ACC112 (cell line): ENCODE results near the gene LRP5.
"Not testable (repeated sequence)": the region's sequence is repeated elsewhere in the genome, so short reads cannot be mapped to it uniquely, and the experiment has no call there.

Experiments
- H2AFZ ChIP-seq: fragments of 200-600 bp; sonication (generic); one replicate; pipeline ENCODE4 v1.6.0; 2017; ENCODE audit warnings: antibody characterized with exemption, low read length; ENCODE audit not compliant: unreplicated experiment
- H3K27ac ChIP-seq: fragments of 200-600 bp; sonication (generic); 2 replicates; pipeline ENCODE4 v1.5.1; 2014; ENCODE audit warnings: low read depth, mild to moderate bottlenecking, antibody characterized with exemption, low read length, moderate library complexity
- H3K27me3 ChIP-seq: fragments of 200-600 bp; sonication (generic); 2 replicates; pipeline ENCODE4 v1.6.1; 2014; ENCODE audit warnings: mild to moderate bottlenecking, antibody characterized with exemption, low read length, moderate library complexity, mixed read lengths; ENCODE audit not compliant: insufficient read depth
- H3K36me3 ChIP-seq: fragments of 200-600 bp; sonication (generic); 2 replicates; pipeline ENCODE4 v1.6.1; 2016; ENCODE audit warnings: mild to moderate bottlenecking, antibody characterized with exemption, low read length, moderate library complexity, mixed read lengths; ENCODE audit not compliant: insufficient read depth
- H3K4me1 ChIP-seq: fragments of 200-600 bp; sonication (generic); one replicate; pipeline ENCODE4 v1.6.1; 2016; ENCODE audit warnings: low read length, mixed read lengths; ENCODE audit not compliant: insufficient read depth, unreplicated experiment, control insufficient read depth
- H3K4me3 ChIP-seq: fragments of 200-600 bp; sonication (generic); 2 replicates; pipeline ENCODE4 v1.5.1; 2014; ENCODE audit warnings: mild to moderate bottlenecking, low read depth, low read length
- H3K79me2 ChIP-seq: fragments of 200-600 bp; sonication (generic); one replicate; pipeline ENCODE4 v1.6.0; 2016; ENCODE audit warnings: low read length; ENCODE audit not compliant: control insufficient read depth, unreplicated experiment, insufficient read depth

Gene LRP5

GRCh38 chr11:68446046-68446725 lies 133.8 kb downstream of the LRP5 start:
- Histone ChIP-seq H2AFZ (no peak overlapping the region), H3K79me2 (no peaks in the 10 kb centered on the region), H3K4me3 (no peak overlapping the region)

GRCh38 chr11:68447015-68447801 lies 134.8 kb downstream of the LRP5 start:
- Histone ChIP-seq H3K27ac (no peak overlapping the region), H2AFZ (no peak overlapping the region), H3K4me3 (no peak overlapping the region), H3K27me3 (no peaks in the 10 kb centered on the region), H3K4me1 (no peaks in the 10 kb centered on the region), H3K36me3 (no peaks in the 10 kb centered on the region), H3K79me2 (no peaks in the 10 kb centered on the region)

More at GRCh38 chr11:68446046-68446725, 133.8 kb downstream of the LRP5 start:
- Histone ChIP-seq H3K27ac (no peak overlapping the region), H3K36me3 (no peaks in the 10 kb centered on the region), H3K4me1 (peaks cover 7% of the 10 kb centered on the region), H3K27me3 (no peaks in the 10 kb centered on the region)

GRCh38 chr11:68447914-68448313 lies 135.5 kb downstream of the LRP5 start:
- not testable (repeated sequence) for H3K4me3 ChIP-seq, H3K36me3 ChIP-seq, H2AFZ ChIP-seq, H3K27ac ChIP-seq, H3K79me2 ChIP-seq, H3K27me3 ChIP-seq, H3K4me1 ChIP-seq

- Histone ChIP-seq H3K4me3 (no peak overlapping the region), H3K4me1 (no peaks in the 10 kb centered on the region), H2AFZ (no peak overlapping the region), H3K27me3 (no peaks in the 10 kb centered on the region), H3K79me2 (no peaks in the 10 kb centered on the region), H3K27ac (no peak overlapping the region), H3K36me3 (no peaks in the 10 kb centered on the region)
Measured at GRCh38 chr11:68448604-68449011, 136.2 kb downstream of the LRP5 start.

- Histone ChIP-seq H3K79me2 (no peaks in the 10 kb centered on the region), H3K4me3 (no peak overlapping the region), H3K4me1 (no peaks in the 10 kb centered on the region), H3K36me3 (no peaks in the 10 kb centered on the region), H3K27ac (no peak overlapping the region), H2AFZ (no peak overlapping the region), H3K27me3 (no peaks in the 10 kb centered on the region)
Measured at GRCh38 chr11:68449951-68450350, 137.6 kb downstream of the LRP5 start.

GRCh38 chr11:68450711-68451110 lies 138.3 kb downstream of the LRP5 start:
- Histone ChIP-seq H3K27ac (no peak overlapping the region), H3K4me3 (no peak overlapping the region), H2AFZ (no peak overlapping the region), H3K79me2 (no peaks in the 10 kb centered on the region), H3K27me3 (no peaks in the 10 kb centered on the region), H3K4me1 (no peaks in the 10 kb centered on the region), H3K36me3 (no peaks in the 10 kb centered on the region)

GRCh38 chr11:68454767-68455166 lies 142.4 kb downstream of the LRP5 start:
- Histone ChIP-seq H3K27ac (no peak overlapping the region), H3K79me2 (no peaks in the 10 kb centered on the region), H2AFZ (no peak overlapping the region), H3K27me3 (no peaks in the 10 kb centered on the region), H3K4me3 (no peak overlapping the region), H3K4me1 (no peaks in the 10 kb centered on the region), H3K36me3 (no peaks in the 10 kb centered on the region)

- H3K79me2 ChIP-seq: no peaks in the 10 kb centered on the region
- no peaks in the 10 kb centered on the region for H3K36me3 ChIP-seq
- no peak overlapping the region for H2AFZ ChIP-seq
- H3K27me3 ChIP-seq: no peaks in the 10 kb centered on the region
- H3K4me3 ChIP-seq: no peak overlapping the region
- no peaks in the 10 kb centered on the region for H3K4me1 ChIP-seq
- H3K27ac ChIP-seq: no peak overlapping the region
Measured at GRCh38 chr11:68455485-68455884, 143.1 kb downstream of the LRP5 start.

GRCh38 chr11:68457216-68457897 lies 145.0 kb downstream of the LRP5 start:
- Histone ChIP-seq H3K4me3 (no peak overlapping the region), H3K27ac (no peak overlapping the region), H3K4me1 (peaks cover 2% of the 10 kb centered on the region), H3K36me3 (no peaks in the 10 kb centered on the region), H3K79me2 (peaks cover 18% of the 10 kb centered on the region), H3K27me3 (no peaks in the 10 kb centered on the region), H2AFZ (no peak overlapping the region)

GRCh38 chr11:68457898-68458249 lies 145.5 kb downstream of the LRP5 start:
- Histone ChIP-seq H3K36me3 (no peaks in the 10 kb centered on the region), H3K4me3 (no peak overlapping the region), H2AFZ (no peak overlapping the region), H3K27me3 (no peaks in the 10 kb centered on the region), H3K27ac (no peak overlapping the region), H3K79me2 (peaks cover 23% of the 10 kb centered on the region), H3K4me1 (peaks cover 7% of the 10 kb centered on the region)
